Prostate gland (tissue), 2 donors: ENCODE results near the gene RBBP8. TPM values are rescaled to one million over a fixed set of nuclear protein-coding genes. Genes with fewer than 3 reads are reported as not detected.

ENCODE experiments used
- DNase-seq: peaks from one replicate; pipeline ENCODE4 v3.0.0-alpha.2; 2019; ENCODE audit warnings: low spot score
- H3K27ac ChIP-seq, 2 donors: fragments of 200-600 bp; sonication (generic); 2 replicates each; pipeline ENCODE4 v1.5.1; 2017 to 2019
- H3K27me3 ChIP-seq: fragments of 200-600 bp; sonication (generic); replicated peaks from 2 replicates; pipeline ENCODE4 v1.5.1; 2019; ENCODE audit not compliant: insufficient read depth
- H3K36me3 ChIP-seq, 2 donors: fragments of 200-600 bp; sonication (generic); 1 replicate in 1 of 2; 2 replicates in 1 of 2; pipeline versions ENCODE4 v1.5.1 to v1.8.1; 2017 to 2019
- H3K4me1 ChIP-seq: fragments of 200-600 bp; sonication (generic); replicated peaks from 2 replicates; pipeline ENCODE4 v1.5.1; 2019
- H3K4me3 ChIP-seq, 2 donors: fragments of 200-600 bp; sonication (generic); 2 replicates each; pipeline ENCODE4 v1.5.1; 2017 to 2019
- H3K9me3 ChIP-seq: fragments of 200-600 bp; sonication (generic); 2 replicates; pipeline ENCODE4 v1.5.1; 2017
- POLR2A ChIP-seq: fragments of 450-650 bp; IDR thresholded peaks from one replicate; pipeline ENCODE4 v1.6.1; 2016; ENCODE audit warnings: antibody characterized with exemption, mild to moderate bottlenecking
- POLR2AphosphoS5 ChIP-seq: sonication (generic); formaldehyde crosslinking; IDR thresholded peaks from one replicate; pipeline ENCODE4 v1.6.1; 2017; ENCODE audit warnings: antibody characterized with exemption
- WGBS: methylation state at CpG from one replicate; pipeline ENCODE4 v1.1.5; 2018; 5-methylcytosine and 5-hydroxymethylcytosine counted together
- intact Hi-C: fragments of 100-400 bp; cut with DNase I; formaldehyde crosslinking; loops from one replicate; pipeline ENCODE4 v1.14.2; 2022
- total RNA-seq, 2 donors: library from RNA; depleted of rRNA; stranded (reverse); fragments of >200 nt; gene quantifications; one replicate each; pipeline ENCODE4 v1.1.0, GENCODE V29; 2016
- TF ChIP-seq, protein P1 (sequence below), 4 experiments: fragments of 200-600 bp in 2 of 4; fragments of 450-650 bp in 2 of 4; sonication (generic) in 2 of 4; IDR thresholded peaks; 1 replicate in 3 of 4; 2 replicates in 1 of 4; pipeline ENCODE4 v1.5.1; 2016 to 2019; ENCODE audit warnings: antibody characterized with exemption in 4 of 4, mild to moderate bottlenecking in 2 of 4, moderate library complexity in 2 of 4

Gene RBBP8
- total RNA-seq, 2 donors from 2014 or later, result 31.8 to 44.6 TPM

DNA sequence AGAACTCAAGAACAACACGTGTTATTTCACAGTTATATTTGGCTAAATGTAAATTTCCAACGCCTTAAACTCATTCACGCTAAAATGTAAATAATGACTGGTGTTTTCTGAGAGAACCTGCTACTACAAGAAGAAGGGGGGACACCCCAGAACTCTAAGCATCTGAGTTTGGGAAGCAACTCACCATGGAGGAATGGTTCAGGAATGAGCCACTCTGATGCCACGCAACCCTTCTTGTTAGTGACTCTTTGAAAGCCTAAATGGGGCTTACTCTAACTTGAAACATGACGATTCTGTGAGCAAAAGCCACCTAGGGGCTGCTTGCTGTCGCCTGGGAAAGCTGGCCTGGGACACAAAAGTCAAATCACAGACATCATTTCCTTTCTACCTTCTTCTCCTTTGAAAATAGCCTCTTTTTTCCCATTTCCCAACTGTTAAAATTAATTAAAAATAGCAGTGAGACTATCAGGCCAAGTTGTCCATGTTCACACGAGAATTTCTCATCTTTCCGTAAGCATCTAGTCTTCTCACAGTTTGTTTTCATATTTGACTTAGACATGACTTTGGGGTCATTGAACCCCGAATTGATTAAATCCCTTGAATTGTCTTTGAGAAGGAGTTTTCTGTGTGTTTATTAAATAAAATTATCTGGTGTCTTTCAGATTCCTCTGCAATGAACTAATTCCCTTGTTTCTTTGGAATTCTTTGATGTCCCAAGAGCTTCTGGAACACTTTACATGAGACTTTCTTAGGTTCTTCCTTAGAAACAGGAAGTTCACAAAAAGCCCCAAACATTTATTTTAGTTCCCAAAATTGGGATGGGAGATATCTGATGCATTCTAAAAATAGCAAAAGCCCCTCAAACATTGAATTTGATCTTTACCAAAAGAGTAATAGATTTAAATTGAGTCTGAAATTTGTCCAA lies 126.7 kb downstream of the RBBP8 start:
- intact Hi-C loops, result no loop called here
- Histone ChIP-seq H3K9me3 (no peaks in the 10 kb centered on the region), H3K4me1 (no peaks in the 10 kb centered on the region), H3K36me3 (no peaks in the 10 kb centered on the region), H3K27me3 (no peaks in the 10 kb centered on the region), H3K27ac (no peak overlapping the region), H3K4me3 (no peak overlapping the region)
- TF ChIP-seq, protein P1, sequence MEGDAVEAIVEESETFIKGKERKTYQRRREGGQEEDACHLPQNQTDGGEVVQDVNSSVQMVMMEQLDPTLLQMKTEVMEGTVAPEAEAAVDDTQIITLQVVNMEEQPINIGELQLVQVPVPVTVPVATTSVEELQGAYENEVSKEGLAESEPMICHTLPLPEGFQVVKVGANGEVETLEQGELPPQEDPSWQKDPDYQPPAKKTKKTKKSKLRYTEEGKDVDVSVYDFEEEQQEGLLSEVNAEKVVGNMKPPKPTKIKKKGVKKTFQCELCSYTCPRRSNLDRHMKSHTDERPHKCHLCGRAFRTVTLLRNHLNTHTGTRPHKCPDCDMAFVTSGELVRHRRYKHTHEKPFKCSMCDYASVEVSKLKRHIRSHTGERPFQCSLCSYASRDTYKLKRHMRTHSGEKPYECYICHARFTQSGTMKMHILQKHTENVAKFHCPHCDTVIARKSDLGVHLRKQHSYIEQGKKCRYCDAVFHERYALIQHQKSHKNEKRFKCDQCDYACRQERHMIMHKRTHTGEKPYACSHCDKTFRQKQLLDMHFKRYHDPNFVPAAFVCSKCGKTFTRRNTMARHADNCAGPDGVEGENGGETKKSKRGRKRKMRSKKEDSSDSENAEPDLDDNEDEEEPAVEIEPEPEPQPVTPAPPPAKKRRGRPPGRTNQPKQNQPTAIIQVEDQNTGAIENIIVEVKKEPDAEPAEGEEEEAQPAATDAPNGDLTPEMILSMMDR (IDR thresholded peaks at IDR 0.05), result no peak
- no peak for TF ChIP-seq POLR2AphosphoS5
- no peak for TF ChIP-seq POLR2A
- 79% methylated on average over 9 of the region's 9 CpGs for WGBS
- no peak for DNase-seq

DNA sequence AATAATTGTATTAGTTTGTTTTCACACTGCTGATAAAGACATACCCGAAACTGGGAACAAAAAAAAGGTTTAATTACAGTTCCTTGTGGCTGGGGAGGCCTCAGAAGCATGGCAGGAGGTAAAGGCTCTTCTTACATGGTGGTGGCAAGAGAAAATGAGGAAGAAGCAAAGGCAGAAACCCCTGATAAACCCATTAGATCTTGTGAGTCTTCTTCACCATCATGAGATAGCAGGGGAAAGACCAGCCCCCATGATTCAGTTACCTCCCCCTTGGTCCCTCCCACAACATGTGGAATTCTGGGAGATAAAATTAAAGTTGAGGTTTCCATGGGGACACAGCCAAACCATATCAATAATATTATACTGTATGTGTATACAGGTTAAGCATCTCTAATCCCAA lies 128.9 kb downstream of the RBBP8 start:
- DNase-seq, result no peak
- no peaks in the 10 kb centered on the region for H3K4me1 ChIP-seq
- TF ChIP-seq, protein P1 (IDR thresholded peaks at IDR 0.05), result no peak
- TF ChIP-seq POLR2A, result no peak
- no peak for TF ChIP-seq POLR2AphosphoS5

DNA sequence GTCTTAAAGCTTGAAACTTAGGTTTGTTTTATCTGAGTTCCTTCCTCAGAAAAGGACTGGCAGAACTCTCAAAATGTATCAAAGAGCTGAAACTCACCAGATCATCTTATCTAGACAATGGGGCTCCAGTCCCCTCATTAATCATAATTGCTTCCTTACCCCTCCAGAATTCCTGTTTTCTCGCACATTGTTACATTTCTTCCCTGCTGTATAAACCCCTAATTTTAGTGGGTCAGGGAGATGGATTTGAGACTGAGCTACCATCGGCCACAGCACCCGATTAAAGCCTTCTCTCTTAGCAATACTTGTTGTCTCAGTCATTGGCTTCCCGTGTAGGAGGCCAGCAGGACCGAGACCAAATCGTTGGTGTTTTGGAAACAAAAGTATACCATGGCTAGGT lies 130.4 kb downstream of the RBBP8 start:
- Histone ChIP-seq H3K4me3 (no peak overlapping the region), H3K36me3 (no peaks in the 10 kb centered on the region), H3K4me1 (no peaks in the 10 kb centered on the region), H3K27ac (no peak overlapping the region), H3K9me3 (no peaks in the 10 kb centered on the region), H3K27me3 (no peaks in the 10 kb centered on the region)
- intact Hi-C loops, result no loop called here
- no peak for DNase-seq
- WGBS, result 97% methylated on average over 6 of the region's 6 CpGs
- TF ChIP-seq POLR2A, result no peak
- TF ChIP-seq, protein P1 (IDR thresholded peaks at IDR 0.05), result no peak
- TF ChIP-seq POLR2AphosphoS5, result no peak

More for the DNA sequence above, 128.9 kb downstream of the RBBP8 start:
- intact Hi-C loops, result no loop called here
- H3K9me3 ChIP-seq, result no peaks in the 10 kb centered on the region
- H3K27ac ChIP-seq, result no peak overlapping the region
- no peaks in the 10 kb centered on the region for H3K27me3 ChIP-seq
- H3K36me3 ChIP-seq, result no peaks in the 10 kb centered on the region
- WGBS, result 67% methylated on average over 1 of the region's 1 CpG
- H3K4me3 ChIP-seq, result no peak overlapping the region

DNA sequence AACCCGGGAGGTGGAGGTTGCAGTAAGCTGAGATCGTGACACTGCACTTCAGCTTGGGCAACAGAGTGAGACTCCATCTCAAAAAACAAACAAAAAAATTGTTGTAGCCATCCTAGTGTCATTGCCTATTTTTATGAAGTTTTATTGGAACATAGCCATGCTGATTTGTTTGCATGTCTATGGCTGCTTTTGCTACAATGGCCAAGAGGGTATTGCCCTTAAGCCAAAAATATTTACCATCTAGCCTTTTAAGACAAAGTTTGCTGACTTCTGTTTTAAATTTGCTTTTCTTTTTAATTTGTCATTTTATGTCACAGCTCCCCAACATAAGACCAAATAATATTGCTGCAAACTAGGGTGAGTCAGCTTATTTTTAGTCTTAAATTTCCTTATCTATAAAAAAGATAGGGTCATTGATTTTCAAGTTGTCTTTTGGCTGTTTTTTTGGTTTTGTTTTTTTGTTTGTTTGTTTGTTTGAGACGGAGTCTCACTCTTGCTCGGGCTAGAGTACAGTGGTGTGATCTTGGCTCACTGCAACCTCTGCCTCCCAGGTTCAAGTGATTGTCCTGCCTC lies 132.2 kb downstream of the RBBP8 start:
- Histone ChIP-seq H3K36me3 (no peaks in the 10 kb centered on the region), H3K4me1 (no peaks in the 10 kb centered on the region), H3K4me3 (no peak overlapping the region), H3K27ac (no peak overlapping the region), H3K27me3 (no peaks in the 10 kb centered on the region), H3K9me3 (no peaks in the 10 kb centered on the region)
- intact Hi-C loops, result no loop called here
- no peak for TF ChIP-seq POLR2A
- TF ChIP-seq, protein P1 (IDR thresholded peaks at IDR 0.05), result no peak
- TF ChIP-seq POLR2AphosphoS5, result no peak
- DNase-seq, result no peak
- WGBS, result 94% methylated on average over 4 of the region's 4 CpGs
